GM19035 (cell line): ENCODE data around the gene SCARF2.

Experiments used
- ATAC-seq: cut with Tn5 transposase; IDR thresholded peaks from one replicate; pipeline ENCODE4 v1.9.1; 2021; ENCODE audit not compliant: unreplicated experiment

SCARF2 gene

DNA sequence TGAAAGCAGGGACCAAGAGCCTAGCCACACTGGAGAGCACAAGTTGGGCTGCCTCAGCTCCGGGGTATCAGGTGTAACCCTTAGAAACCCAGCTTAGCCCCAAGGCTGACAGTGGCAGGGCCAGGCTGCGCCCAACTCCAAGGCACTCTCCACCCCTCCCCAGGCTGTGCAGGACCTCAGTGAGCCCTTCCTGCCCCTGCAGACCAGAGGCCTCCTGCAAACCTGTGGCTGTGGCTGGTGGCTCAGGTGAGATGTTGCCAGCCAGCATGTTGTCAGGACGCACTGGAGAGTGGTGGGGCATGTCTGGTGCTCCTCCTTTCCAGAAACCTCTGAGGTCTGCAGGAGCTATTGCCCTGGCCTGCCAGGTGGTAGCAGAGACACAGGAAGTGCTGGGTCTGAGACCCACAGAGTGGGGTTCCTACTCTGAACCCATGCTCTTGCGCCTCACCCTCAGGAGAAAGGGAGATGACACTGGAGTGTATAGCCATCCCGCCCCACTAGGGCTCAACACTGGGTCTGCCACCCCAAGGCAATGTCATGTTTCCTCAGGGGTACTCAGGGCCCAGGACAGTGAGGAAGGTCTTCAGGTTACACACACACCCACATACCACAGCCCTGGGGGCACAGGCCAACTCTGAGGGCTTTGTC lies 2.4 kb upstream of the SCARF2 start:
- no peak for ATAC-seq

DNA sequence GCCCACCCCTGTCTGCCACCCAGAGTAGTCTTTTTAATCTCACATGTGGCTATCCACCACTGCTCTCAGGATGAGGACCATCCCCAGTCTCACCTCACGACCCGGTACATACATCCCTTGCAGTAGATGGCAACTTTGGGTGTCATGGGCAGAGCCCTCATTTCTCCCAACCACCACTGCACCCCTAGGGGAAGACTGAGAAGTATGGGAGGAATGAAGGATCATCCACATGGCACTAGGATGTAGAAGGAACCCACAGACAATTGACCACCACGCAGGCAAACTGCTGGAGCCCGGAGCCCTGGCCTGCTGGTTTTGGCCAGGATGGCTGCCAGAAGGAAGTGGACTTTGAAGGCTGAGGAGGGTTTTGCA lies 1.9 kb upstream of the SCARF2 start:
- no peak for ATAC-seq

DNA sequence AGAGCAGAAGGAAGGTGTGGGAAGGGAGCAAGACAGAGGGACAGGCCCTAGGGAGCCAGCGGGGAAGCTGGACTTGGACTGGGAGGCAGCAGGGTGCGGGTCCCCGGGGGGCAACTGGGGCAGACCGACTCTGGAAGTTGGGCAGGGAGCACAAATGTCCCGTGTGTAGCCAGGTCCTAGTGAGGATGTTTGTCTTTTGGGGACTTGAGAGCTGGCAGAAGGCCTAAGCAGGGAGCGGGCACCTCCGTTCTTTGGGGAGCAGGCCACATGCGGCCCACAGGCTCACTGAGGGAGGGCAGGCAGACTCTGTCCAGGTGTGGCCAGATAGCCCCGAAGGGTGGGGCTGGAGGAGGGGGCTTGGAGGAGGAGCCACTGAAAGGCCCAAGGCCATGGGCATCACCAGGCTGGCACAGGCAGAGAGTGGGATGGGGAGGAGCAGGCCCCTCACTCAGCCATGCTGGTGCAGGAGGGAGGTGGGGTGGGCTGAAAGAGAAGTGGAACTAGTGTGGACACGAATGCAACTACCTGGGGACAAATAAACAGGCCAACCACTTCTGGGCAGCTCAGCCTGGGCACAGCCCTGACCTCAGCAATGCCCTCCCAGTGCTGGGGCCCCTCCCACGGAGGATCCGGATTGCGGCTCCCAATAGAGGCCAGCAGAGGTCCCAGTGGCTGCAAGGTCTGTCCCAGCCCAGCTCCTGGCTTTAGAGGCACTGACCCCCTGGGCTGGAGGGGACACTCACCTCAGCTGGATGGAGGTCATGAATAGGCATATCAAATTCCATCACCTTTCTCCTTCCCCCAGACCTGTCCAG lies 1.3 kb upstream of the SCARF2 start:
- ATAC-seq, result no peak

DNA sequence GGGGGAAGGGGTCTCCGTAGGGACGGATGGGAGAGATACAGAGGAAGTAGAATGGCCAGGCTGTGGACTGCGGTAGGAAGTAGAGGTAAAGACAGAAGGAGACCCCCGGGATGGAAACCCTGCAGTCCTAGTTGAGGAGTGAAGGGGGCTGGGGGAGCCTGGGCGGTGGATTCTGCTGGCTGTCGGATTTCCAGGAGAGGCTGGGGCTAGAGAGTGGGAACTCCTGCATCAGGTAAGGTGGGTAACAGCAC lies 727 bp upstream of the SCARF2 start:
- ATAC-seq, result no peak

DNA sequence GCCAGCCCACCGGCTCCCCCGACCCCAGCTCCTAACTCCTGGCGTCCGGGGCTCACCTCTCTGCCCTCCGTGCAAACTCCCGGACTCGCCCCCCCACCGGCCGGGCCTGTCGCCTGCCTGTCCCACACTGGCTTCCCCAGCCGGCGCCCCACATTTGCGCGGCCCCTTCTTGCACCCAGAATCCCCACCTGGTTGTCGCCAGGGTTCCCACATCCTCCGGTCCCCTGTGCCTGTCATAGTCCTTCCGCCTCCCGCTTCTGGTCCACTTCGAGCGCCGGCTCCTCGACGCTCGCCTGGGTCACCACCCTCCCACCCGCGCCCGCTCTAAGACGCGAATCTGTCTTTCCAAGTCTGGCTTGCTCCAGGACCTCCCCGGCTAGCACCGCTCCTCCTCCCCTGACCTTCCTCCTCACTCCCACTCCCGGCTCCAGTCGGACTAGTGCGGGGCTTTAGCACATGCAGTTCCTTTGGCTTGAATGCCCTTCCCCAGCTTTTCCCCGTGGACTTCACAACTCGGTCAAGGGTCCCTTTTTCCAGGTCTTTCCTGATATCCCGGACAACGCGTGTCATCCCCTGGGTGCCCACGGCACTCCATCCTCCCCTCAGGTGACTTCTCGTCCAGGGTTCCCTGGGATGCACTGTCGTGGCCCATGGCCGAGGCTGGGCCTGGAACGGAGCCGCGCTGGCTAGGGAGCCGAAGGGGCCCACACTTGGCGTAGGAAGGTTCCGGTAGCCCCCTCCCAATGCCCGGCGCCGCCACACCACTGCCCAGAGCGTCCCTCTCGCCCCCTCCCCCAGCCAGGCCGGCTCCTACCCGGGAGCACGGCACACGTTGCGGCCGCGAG lies 635 bp downstream of the SCARF2 start:
- ATAC-seq, result no peak

DNA sequence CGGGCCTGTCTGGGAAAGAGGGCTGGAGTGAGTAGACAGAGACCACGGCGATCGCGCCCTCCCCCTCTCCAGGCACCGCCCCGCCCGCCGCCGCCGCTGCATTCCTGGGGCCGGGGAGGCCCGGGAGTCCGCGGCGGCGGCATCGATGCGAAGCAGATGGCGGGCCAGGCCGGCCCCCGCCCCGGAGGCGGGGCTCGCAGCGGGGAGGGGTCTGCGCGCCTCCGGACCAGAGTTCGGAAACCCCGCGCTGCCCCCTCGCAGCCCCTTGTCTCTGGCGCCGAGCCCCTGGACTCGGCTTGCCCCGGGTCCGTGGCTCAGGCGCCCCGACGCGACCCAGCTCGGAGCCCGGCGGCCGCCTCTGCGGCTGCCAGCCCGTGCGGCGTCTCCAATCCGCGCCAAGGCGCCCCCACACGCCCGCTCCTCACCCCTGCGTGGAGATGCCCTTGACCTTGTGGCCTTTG lies 1.3 kb downstream of the SCARF2 start:
- ATAC-seq, result no peak

DNA sequence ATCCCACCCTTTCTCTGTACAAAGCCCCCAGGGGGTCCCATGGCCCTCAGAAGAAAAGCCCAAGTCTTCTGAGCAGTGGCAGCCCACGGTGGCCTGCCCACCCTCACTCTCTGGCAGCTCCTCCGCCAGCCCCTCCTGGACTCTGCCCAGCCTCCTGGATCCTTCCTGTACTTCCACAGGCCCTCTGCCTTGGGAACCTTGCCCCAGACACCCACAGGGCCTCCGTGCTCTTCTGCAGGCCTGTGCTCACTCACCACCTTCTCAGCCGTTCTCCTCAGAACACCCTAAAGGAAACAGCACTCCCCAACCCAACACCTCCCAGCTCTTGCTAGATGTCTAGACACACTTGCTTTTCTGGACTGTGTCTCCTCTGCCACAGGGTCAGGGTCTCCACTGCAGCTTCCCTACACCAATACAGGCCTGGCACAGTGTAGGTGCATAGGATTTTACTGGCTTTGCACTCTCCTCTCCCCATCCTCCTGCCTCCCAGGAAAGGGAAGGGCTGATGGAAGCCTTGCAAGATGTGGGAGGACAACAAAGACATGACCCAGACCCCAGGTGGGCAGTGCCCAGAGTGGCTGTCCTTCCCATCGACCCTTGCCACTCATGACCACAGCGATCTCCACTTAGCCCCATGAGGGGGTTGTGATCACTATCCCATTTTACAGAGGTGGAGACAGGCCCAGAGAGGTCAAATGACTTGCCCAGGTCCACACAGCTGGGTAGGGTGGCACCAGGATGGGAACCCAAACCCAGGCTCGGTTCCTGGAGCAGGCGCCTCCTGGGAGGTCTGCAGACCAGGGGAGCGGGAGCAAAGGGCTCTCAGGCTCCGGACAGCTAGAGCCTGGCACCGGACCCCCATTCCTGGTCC lies 2.0 kb downstream of the SCARF2 start:
- ATAC-seq, result no peak

DNA sequence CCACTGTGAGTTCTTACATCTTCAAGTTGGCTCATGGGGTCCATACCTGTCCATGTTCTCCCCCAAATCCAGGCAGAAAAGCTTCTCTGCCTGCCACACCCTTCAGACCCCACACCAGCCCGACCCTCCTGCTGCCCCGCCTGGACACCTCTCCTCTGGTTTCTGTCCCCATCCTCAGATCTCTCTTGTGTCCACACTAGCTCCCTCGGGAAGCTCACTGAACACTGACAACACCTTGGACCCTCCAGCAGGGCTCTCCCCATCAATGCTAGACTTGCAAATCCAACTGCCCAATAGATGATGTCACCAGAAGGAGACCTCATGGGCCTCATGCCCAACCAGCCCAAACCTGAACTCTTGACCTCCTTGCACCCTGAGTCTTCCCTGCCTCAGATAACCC lies 2.9 kb downstream of the SCARF2 start:
- no peak for ATAC-seq

DNA sequence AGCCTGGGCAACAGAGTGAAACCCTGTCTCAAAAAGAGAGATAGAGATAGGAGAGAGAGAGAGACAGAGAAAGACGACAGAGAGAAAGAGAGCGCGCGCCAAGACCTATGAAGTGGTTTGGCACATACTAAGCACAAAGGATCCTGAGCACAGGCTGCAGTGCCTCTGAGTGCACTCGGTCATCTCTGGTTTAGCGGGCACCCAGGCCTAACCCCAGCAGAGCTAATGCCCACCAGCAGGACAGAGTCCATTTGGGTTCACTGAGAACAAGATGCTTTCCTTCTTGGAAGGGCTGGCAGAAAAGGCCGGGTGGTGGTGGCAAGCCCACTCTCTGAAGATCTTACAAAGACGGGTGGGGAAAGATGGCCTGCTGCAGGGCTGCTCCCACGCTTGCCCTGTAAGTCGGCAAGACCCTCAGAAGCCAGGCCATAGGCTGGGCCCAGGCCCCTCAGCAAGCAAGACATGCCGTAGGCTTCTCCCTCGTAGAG lies 3.3 kb downstream of the SCARF2 start:
- ATAC-seq, result no peak

DNA sequence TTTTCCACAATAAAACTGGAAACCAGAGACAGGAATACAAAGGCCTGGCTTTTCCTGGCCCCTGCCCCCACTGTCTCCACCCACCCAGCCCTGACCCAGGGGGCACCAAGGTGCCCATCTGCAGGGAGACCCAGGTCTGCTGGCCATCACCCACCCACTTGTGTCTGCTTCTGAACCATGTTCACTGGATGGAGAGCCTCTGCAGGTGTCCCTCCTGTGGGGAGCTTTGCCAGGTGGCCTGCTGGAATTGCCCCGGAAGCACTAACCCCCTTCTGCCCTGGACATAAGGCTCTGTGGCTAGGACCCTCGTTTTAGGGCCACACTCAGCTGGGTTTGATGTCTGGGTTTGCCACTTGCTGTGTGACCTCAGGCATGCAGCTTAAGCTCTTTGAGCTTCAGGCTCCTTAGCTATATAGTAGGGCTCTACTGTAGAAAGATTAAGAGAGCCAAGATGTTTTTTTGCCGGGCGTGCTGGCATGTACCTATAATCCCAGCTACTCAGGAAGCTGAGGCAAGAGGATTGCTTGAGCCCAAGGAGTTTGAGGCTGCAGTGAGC lies 3.9 kb downstream of the SCARF2 start:
- no peak for ATAC-seq

DNA sequence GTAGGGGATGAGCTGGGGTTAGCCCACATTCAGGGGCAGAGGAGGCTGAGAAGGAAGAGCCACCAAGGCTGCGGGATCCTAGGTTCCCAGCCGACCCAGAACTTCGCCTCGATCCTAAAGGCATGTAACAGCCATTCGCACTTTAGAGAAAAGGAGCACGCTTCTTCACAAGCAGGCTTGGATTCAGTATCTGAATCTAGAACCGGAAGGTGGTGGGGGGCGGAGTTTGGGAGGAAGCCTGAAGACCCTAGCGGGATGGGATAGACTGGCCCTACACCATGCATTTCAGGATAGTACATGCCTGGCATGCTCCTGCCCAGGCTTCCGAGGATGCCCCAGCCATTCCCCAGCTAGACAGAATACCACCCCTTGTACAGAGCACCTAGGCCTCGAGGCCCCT lies 4.4 kb downstream of the SCARF2 start:
- no peak for ATAC-seq

DNA sequence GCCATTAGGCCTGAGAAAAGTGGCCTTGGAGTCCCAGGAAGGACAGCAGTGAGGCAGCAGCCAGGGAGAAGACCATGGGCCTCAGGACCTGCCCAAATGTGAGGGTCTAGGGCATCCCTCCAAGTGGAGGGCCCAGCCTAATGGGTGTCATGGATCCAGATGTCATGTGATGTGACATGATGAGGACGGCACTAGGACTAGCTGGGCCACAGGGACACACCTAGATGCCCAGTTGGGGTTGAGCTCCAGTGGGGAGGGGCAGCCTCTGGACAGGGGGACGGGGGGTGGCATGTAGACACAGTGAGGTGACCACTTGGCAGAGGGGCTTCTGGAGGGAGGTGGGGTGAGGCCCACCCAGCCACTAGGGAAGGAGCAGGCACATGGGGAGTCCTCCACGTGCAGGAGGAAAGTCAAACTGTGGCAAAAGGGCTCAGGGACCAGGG lies 5.4 kb downstream of the SCARF2 start:
- no peak for ATAC-seq

DNA sequence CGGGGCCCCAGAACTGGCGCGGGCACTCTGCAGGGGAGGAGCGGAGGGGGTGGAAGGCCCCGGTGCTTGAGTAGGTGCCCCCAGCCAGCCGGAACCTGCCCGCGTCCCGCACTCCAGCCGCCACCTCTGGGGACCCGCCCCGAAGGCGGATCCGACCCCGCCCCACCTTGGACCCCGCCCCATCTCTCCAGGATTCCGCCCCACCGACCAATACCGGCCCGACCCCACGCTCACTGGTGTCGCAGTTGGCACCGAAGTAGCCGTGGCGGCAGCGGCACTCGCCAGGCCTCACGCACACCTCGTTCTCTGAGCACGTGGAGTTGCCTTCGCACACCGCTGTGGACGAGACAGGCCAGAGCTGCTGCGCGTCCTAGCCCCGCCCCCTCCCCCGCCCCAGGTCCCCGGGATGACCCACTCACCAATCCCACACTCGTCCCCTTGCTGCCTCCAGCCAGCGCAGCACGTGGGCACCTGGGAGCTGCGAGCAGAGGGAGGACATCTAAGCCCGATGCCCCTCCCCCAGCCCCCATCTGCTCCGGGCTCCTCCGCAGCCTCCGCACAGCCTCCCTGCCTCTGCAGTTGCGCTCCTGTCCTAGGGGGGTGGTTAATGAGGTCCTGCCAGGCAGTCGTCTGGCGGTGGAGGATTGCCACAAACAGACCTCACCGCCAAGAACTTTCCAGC lies 6.0 kb downstream of the SCARF2 start:
- ATAC-seq, result no peak

DNA sequence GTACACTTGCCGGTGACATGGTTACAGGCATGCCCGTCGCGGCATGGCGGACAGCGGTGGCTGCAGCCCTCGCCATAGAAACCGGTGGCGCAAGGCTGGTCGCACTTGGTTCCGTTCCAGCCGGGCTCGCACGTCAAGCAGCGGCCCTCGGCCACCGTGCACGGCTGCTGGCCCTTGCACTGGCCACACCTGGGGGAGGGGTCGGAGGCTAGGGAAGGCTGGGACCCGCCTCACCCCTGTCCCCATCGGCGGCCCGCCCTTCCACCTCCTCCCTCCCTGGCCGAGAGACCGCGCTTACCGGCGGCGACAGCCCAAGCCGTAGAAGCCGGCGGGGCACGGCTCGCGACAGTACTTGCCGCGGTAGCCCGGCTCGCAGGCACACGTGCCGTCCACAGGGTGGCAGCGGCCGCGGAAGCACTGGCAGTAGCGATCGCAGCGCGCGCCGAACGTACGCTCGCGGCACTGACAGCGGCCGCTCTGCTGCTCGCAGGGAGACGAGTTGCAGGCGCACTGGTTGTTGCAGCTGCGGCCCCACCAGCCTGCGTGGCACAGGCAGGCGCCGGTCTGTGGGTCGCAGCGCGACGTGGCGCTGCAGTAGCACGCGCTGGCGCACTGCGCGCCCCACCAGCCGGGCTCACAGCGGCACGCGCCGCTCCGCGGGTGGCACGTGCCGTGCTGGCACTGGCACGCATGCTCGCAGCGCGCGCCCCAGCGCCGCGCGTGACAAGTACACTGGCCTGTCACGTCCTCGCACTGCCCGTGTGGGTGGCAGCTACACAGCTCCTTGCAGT lies 6.7 kb downstream of the SCARF2 start:
- no peak for ATAC-seq

DNA sequence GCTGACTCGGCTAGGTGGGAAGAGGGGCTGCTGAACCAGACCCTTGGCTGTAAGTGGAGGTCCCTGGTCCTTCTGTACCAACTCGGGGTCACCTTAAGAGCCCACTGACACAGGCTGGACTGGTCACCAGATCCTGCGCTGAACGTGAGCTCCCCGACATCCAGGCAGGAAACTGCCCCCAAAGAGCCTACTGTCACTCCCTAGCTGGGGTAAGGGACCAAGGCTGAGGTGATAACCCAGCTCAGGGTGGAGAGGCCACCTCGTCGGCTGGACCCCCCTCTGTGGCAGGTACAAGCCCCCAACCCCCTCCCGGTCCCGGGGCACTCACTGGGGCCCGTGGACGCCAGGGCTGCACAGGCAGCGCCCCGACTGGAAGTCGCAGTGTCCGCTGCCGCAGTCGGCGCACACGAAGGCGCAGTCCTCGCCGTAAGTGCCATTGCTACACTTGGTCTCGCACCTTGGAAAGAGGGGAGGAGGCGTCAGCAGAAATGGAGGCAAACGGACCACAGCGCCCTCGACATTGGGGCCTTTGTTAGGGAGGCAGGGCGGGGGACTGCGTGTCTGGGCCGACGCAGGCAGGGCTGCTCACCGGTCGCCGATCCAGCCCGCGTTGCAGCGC lies 7.4 kb downstream of the SCARF2 start:
- ATAC-seq, result no peak

DNA sequence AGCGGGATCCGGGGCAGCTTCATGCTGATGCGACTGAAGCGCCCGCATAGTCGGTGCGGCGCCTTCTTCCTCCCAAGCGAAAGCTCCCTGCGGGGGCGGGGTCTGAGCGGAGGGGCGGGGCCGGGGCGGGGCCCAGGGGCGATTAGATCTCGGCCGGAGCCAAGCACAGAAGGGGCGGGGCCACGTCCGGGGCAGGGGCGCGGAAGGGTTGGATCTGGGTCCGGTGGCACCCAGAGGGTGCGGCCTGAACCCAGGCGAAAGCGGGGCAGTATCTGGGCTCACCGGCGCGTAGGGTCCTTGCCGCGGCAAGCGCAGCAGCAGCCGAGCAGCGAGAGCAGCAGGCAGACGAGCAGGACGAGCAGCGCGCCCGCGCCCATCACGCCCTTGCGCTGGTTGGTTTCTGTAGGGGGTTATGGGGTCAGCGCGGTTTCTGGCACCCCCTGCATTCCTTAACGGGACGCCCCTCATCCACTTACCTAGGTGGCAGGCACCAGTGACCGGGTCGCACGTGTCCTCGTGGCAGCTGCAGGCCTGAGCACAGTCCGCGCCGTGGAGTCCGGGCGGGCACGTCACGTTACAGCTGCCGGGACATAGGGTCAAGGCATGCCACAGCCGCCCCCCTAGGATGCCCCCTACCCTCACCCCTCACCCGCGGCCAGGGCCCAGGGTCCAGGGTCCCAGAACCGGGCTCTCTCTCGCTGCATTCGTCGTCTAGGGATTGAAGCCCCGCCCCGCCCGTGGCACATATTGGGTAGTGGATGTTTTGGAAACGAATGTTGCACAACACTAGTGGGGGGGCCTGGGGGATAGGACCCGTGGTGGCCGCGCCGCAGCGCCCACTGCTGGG lies 8.1 kb downstream of the SCARF2 start:
- no peak for ATAC-seq

DNA sequence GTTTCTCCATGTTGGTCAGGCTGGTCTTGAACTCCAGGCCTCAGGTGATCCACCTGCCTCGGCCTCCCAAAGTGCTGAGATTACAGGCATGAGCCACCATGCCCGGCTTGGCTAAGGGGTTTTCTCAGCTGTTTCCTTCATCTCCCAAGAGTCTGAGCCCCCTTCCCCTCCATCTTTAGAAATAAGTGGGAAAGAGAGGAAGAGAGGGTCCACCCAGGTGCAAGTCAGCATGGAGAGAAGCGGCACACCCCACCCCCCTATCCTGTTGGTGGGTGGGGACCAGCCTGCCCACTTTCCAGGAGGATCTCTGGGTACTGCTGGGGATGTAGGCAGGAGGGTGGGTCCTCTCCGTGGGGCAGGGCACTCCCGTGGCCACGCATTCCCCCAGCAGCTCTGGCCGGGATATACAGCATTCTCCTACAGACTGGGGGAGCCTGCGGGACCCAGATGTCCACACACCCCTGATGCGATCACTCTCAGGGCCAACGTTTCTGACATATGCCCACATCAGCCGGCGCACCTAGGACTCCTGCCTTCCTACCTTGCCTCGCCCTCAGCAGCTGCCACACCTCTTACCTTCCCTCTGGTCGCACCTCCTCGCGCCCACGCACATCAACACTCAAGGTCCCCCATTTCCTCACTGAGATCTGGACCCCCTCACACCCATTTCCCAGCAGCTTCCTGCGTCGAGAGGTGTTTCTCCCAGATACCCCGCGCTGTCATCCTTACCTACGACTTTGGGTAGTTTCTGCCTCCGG lies 8.9 kb downstream of the SCARF2 start:
- ATAC-seq, result no peak
